ENCODE measurements around the gene ZBED4.

DNA sequence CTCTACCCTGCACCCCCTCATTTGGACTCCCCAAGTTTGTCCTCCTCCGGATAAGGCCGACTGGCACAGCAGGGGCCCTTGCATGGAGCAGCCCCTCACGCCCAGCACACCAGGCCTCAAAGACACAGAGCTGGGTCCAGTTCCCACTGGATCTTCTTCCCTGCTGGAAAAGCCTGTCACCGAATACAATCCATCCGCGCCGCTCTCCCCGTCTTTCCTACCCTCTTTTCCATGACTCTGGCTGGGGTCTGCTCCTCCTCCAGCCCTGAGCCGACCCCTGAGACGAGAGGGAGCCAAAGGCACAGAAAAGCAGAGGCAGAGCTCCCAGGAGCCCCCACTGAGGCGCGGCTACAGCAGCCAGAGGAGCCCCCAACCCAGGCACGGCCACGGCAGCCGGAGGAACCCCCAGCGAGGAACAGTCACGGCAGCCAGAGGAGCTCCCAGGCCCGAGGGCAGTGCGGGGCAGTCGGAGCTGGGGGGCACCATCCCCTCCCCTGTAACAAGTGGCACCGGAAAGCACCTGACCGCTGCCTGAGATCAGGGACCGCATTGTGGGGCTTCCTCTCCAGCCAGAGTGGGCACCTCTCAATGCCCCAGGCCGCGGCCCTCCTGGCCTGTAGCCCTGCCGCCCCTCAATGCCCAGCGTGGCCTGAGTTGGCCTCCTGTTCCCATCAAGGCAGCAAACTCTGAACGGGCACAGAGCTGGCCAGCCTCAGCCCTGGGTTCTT, 52.6 kb downstream of the ZBED4 start:
- TF ChIP-seq, protein P1, sequence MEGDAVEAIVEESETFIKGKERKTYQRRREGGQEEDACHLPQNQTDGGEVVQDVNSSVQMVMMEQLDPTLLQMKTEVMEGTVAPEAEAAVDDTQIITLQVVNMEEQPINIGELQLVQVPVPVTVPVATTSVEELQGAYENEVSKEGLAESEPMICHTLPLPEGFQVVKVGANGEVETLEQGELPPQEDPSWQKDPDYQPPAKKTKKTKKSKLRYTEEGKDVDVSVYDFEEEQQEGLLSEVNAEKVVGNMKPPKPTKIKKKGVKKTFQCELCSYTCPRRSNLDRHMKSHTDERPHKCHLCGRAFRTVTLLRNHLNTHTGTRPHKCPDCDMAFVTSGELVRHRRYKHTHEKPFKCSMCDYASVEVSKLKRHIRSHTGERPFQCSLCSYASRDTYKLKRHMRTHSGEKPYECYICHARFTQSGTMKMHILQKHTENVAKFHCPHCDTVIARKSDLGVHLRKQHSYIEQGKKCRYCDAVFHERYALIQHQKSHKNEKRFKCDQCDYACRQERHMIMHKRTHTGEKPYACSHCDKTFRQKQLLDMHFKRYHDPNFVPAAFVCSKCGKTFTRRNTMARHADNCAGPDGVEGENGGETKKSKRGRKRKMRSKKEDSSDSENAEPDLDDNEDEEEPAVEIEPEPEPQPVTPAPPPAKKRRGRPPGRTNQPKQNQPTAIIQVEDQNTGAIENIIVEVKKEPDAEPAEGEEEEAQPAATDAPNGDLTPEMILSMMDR (IDR thresholded peaks at IDR 0.05; ENCODE audit: insufficient read depth, low read depth, low read length) = no peak
- no peak for TF ChIP-seq EZH2 (IDR thresholded peaks at IDR 0.05; ENCODE audit: insufficient read depth, low read length)

Measured in astrocyte (in vitro differentiated cells and primary cell).